Mesothelial cell of epicardium (in vitro differentiated cells): ENCODE results near the gene EFCAB6. TPM values are rescaled to one million over a fixed set of nuclear protein-coding genes. Genes with fewer than 3 reads are reported as not detected.

Source experiments
- DNase-seq, 2 experiments: peaks; one replicate each; pipeline ENCODE4 v3.0.0; 2021; ENCODE audit warnings: low spot score in 2 of 2; ENCODE audit not compliant: unreplicated experiment in 2 of 2
- H3K27ac Mint-ChIP-seq: 2 replicates; pipeline ENCODE4 v1.8.0; 2021; ENCODE audit warnings: mixed read lengths
- H3K27me3 Mint-ChIP-seq: 2 replicates; pipeline ENCODE4 v1.8.0; 2021; ENCODE audit warnings: low read depth, mixed read lengths
- H3K36me3 Mint-ChIP-seq: 2 replicates; pipeline ENCODE4 v1.8.0; 2021; ENCODE audit warnings: mixed read lengths
- H3K4me1 Mint-ChIP-seq: 2 replicates; pipeline ENCODE4 v1.8.0; 2021; ENCODE audit warnings: mixed read lengths
- H3K4me3 Mint-ChIP-seq: 2 replicates; pipeline ENCODE4 v1.8.0; 2021; ENCODE audit warnings: mild to moderate bottlenecking, moderate library complexity, mixed read lengths
- H3K9me3 Mint-ChIP-seq: 2 replicates; pipeline ENCODE4 v1.8.0; 2021; ENCODE audit warnings: mixed read lengths
- CTCF ChIP-seq: fragments of 200-600 bp; sonication (generic); IDR thresholded peaks from one replicate; pipeline ENCODE4 v1.5.0; 2021; ENCODE audit warnings: antibody characterized with exemption; ENCODE audit not compliant: unreplicated experiment
- total RNA-seq: library from RNA; stranded (reverse); gene quantifications from 3 replicates; pipeline ENCODE4 v1.2.1, GENCODE V29; 2021

EFCAB6 gene
- total RNA-seq, 1 donor from 2014 or later: 2.6 TPM

- no peaks in the 10 kb centered on the region for H3K36me3 Mint-ChIP-seq
- H3K27ac Mint-ChIP-seq: no peak overlapping the region
- TF ChIP-seq CTCF: no peak
- peaks cover 1% of the 10 kb centered on the region for H3K4me1 Mint-ChIP-seq
- no peak for DNase-seq
- no peak overlapping the region for H3K4me3 Mint-ChIP-seq
- H3K9me3 Mint-ChIP-seq: no peaks in the 10 kb centered on the region
- peaks cover under 1% of the 10 kb centered on the region for H3K27me3 Mint-ChIP-seq
These were observed 74.8 kb downstream of the EFCAB6 start for GRCh38 chr22:43737150-43737828.

- Mint-ChIP-seq H3K4me3 (no peak overlapping the region), H3K27ac (no peak overlapping the region), H3K36me3 (no peaks in the 10 kb centered on the region), H3K4me1 (peaks cover 1% of the 10 kb centered on the region), H3K27me3 (peaks cover 5% of the 10 kb centered on the region), H3K9me3 (no peaks in the 10 kb centered on the region)
- DNase-seq: no peak
- no peak for TF ChIP-seq CTCF
These were observed 75.5 kb downstream of the EFCAB6 start for GRCh38 chr22:43736651-43737050.

- no peaks in the 10 kb centered on the region for H3K36me3 Mint-ChIP-seq
- no peak for TF ChIP-seq CTCF
- no peak for DNase-seq
- H3K4me3 Mint-ChIP-seq: no peak overlapping the region
- H3K4me1 Mint-ChIP-seq: peaks cover 1% of the 10 kb centered on the region
- peaks cover 20% of the 10 kb centered on the region for H3K27me3 Mint-ChIP-seq
- H3K27ac Mint-ChIP-seq: no peak overlapping the region
- H3K9me3 Mint-ChIP-seq: no peaks in the 10 kb centered on the region
These were observed 77.5 kb downstream of the EFCAB6 start for GRCh38 chr22:43734370-43735150.

GRCh38 chr22:43733138-43733537, 79.0 kb downstream of the EFCAB6 start:
- H3K27me3 Mint-ChIP-seq: peaks cover 29% of the 10 kb centered on the region
- DNase-seq: no peak
- no peak for TF ChIP-seq CTCF
- H3K4me1 Mint-ChIP-seq: peaks cover 1% of the 10 kb centered on the region
- H3K36me3 Mint-ChIP-seq: no peaks in the 10 kb centered on the region
- H3K4me3 Mint-ChIP-seq: no peak overlapping the region
- no peaks in the 10 kb centered on the region for H3K9me3 Mint-ChIP-seq
- no peak overlapping the region for H3K27ac Mint-ChIP-seq

GRCh38 chr22:43731988-43732387, 80.1 kb downstream of the EFCAB6 start:
- Mint-ChIP-seq H3K4me1 (peaks cover 1% of the 10 kb centered on the region), H3K27me3 (peaks cover 29% of the 10 kb centered on the region), H3K4me3 (no peak overlapping the region), H3K9me3 (no peaks in the 10 kb centered on the region), H3K27ac (no peak overlapping the region), H3K36me3 (no peaks in the 10 kb centered on the region)
- TF ChIP-seq CTCF: no peak
- no peak for DNase-seq
